ENCODE data around the gene ODAD2.

The ODAD2 gene

GRCh38 chr10:28020993-28021982, 22.4 kb upstream of the ODAD2 start:
- no peak for TF ChIP-seq CTCF (IDR thresholded peaks at IDR 0.05; ENCODE audit: insufficient read depth, low read length, missing control alignments)
- POLR2A ChIA-PET: no interaction called here
- no peak for DNase-seq (ENCODE audit: low read depth, low spot score)
- CTCF ChIA-PET: no interaction called here
- no peak overlapping the region for H3K4me3 ChIP-seq (ENCODE audit: low read depth, low read length)

GRCh38 chr10:28020080-28020860, 21.4 kb upstream of the ODAD2 start:
- H3K4me3 ChIP-seq (ENCODE audit: low read depth, low read length): no peak overlapping the region
- DNase-seq (ENCODE audit: low read depth, low spot score): no peak
- TF ChIP-seq CTCF (IDR thresholded peaks at IDR 0.05; ENCODE audit: insufficient read depth, low read length, missing control alignments): no peak
- POLR2A ChIA-PET: no interaction called here
- CTCF ChIA-PET: no interaction called here

- TF ChIP-seq CTCF (IDR thresholded peaks at IDR 0.05; ENCODE audit: insufficient read depth, low read length, missing control alignments): no peak
- POLR2A ChIA-PET: no interaction called here
- no peak overlapping the region for H3K4me3 ChIP-seq (ENCODE audit: low read depth, low read length)
- DNase-seq (ENCODE audit: low read depth, low spot score): no peak
- CTCF ChIA-PET: no interaction called here
These were observed 15.8 kb upstream of the ODAD2 start for GRCh38 chr10:28014651-28015050.

GRCh38 chr10:28012990-28013515, 14.2 kb upstream of the ODAD2 start:
- ChIA-PET POLR2A (no interaction called here), CTCF (no interaction called here)
- DNase-seq (ENCODE audit: low read depth, low spot score): no peak
- no peak overlapping the region for H3K4me3 ChIP-seq (ENCODE audit: low read depth, low read length)
- no peak for TF ChIP-seq CTCF (IDR thresholded peaks at IDR 0.05; ENCODE audit: insufficient read depth, low read length, missing control alignments)

GRCh38 chr10:28010821-28011220, 11.9 kb upstream of the ODAD2 start:
- no peak for DNase-seq (ENCODE audit: low read depth, low spot score)
- POLR2A ChIA-PET: no interaction called here
- no peak overlapping the region for H3K4me3 ChIP-seq (ENCODE audit: low read depth, low read length)
- CTCF ChIA-PET: no interaction called here
- no peak for TF ChIP-seq CTCF (IDR thresholded peaks at IDR 0.05; ENCODE audit: insufficient read depth, low read length, missing control alignments)

- ChIA-PET POLR2A (interaction anchor here (1.0 kb wide), 1 partner anchor 10 kb away, joined by 3 read pairs; no protein-coding TSS in a partner anchor), CTCF (interaction anchor here (1.0 kb wide), 1 partner anchor 171 kb away, joined by 4 read pairs; no protein-coding TSS in a partner anchor)
- TF ChIP-seq CTCF (IDR thresholded peaks at IDR 0.05; ENCODE audit: insufficient read depth, low read length, missing control alignments): no peak
- DNase-seq (ENCODE audit: low read depth, low spot score): no peak
- no peak overlapping the region for H3K4me3 ChIP-seq (ENCODE audit: low read depth, low read length)
These were observed 9.2 kb upstream of the ODAD2 start for GRCh38 chr10:28008054-28008453.
